Activated T-cell treated with anti-CD3 and anti-CD28 coated beads, Interleukin-2, amount 50 U/mL, for 4 hours (primary cell): ENCODE data around the gene BCL11B. TPM values are rescaled to one million over a fixed set of nuclear protein-coding genes. Genes with fewer than 3 reads are reported as not detected.
"Not testable (repeated sequence)": the region's sequence is repeated elsewhere in the genome, so short reads cannot be mapped to it uniquely, and the experiment has no call there.

ENCODE experiments used
- ATAC-seq, 2 donors: fragments of 200-7000 bp; cut with Tn5 transposase; one replicate each; pipeline ENCODE4 v1.10.0; 2021
- DNase-seq: peaks from one replicate; pipeline ENCODE4 v3.0.0-alpha.2; 2020
- H3K27me3 Mint-ChIP-seq: one replicate; pipeline ENCODE4 v1.8.0; 2021; ENCODE audit warnings: low read depth, mixed read lengths
- H3K36me3 Mint-ChIP-seq: one replicate; pipeline ENCODE4 v1.8.0; 2022; ENCODE audit warnings: mixed read lengths; ENCODE audit not compliant: insufficient read depth
- H3K4me1 Mint-ChIP-seq: one replicate; pipeline ENCODE4 v1.8.0; 2021; ENCODE audit warnings: low read depth, mixed read lengths
- H3K4me3 Mint-ChIP-seq: one replicate; pipeline ENCODE4 v1.8.0; 2021; ENCODE audit warnings: mild to moderate bottlenecking, moderate library complexity, mixed read lengths
- H3K9me3 Mint-ChIP-seq: one replicate; pipeline ENCODE4 v1.8.0; 2021; ENCODE audit warnings: mixed read lengths
- total RNA-seq, 3 donors: library from RNA; stranded (reverse); gene quantifications; one replicate each; pipeline ENCODE4 v1.2.1, GENCODE V29; 2021

BCL11B gene
- total RNA-seq, 3 donors from 2014 or later: 54.6 to 64.6 (median 62.4) TPM

- peaks cover 96% of the 10 kb centered on the region for H3K4me1 Mint-ChIP-seq
- ATAC-seq (no peak), DNase-seq (no peak)
- no peaks in the 10 kb centered on the region for H3K9me3 Mint-ChIP-seq
- H3K27me3 Mint-ChIP-seq: no peaks in the 10 kb centered on the region
- peaks cover 17% of the 10 kb centered on the region for H3K36me3 Mint-ChIP-seq
- H3K4me3 Mint-ChIP-seq: no peak overlapping the region
Observed at GRCh38 chr14:99194736-99195135, 77.3 kb downstream of the BCL11B start.

- DNase-seq: no peak
- no peak for ATAC-seq
- Mint-ChIP-seq H3K27me3 (no peaks in the 10 kb centered on the region), H3K36me3 (peaks cover 14% of the 10 kb centered on the region), H3K9me3 (no peaks in the 10 kb centered on the region), H3K4me1 (peaks cover 96% of the 10 kb centered on the region), H3K4me3 (peak overlapping the region; percentile 86)
Observed at GRCh38 chr14:99194136-99194535, 77.9 kb downstream of the BCL11B start.

- Mint-ChIP-seq H3K27me3 (no peaks in the 10 kb centered on the region), H3K4me3 (peak overlapping the region; percentile 86), H3K9me3 (no peaks in the 10 kb centered on the region), H3K4me1 (peaks cover 92% of the 10 kb centered on the region), H3K36me3 (peaks cover 8% of the 10 kb centered on the region)
- DNase-seq (no peak), ATAC-seq (no peak)
Observed at GRCh38 chr14:99192830-99193229, 79.2 kb downstream of the BCL11B start.

- Mint-ChIP-seq H3K9me3 (no peaks in the 10 kb centered on the region), H3K27me3 (no peaks in the 10 kb centered on the region), H3K4me3 (peak overlapping the region; percentile 86), H3K36me3 (peaks cover 7% of the 10 kb centered on the region), H3K4me1 (peaks cover 92% of the 10 kb centered on the region)
- DNase-seq (no peak), ATAC-seq (peak; percentile 11 to 20)
Observed at GRCh38 chr14:99192028-99192621, 79.9 kb downstream of the BCL11B start.

- Mint-ChIP-seq H3K27me3 (no peaks in the 10 kb centered on the region), H3K4me3 (peak overlapping the region; percentile 86), H3K36me3 (peaks cover 4% of the 10 kb centered on the region), H3K9me3 (no peaks in the 10 kb centered on the region), H3K4me1 (peaks cover 91% of the 10 kb centered on the region)
- DNase-seq (no peak), ATAC-seq (no peak)
Observed at GRCh38 chr14:99191395-99192027, 80.5 kb downstream of the BCL11B start.

- Mint-ChIP-seq H3K9me3 (no peaks in the 10 kb centered on the region), H3K36me3 (no peaks in the 10 kb centered on the region), H3K27me3 (no peaks in the 10 kb centered on the region), H3K4me1 (peaks cover 91% of the 10 kb centered on the region), H3K4me3 (peak overlapping the region; percentile 86)
- no peak for DNase-seq
- ATAC-seq: no peak
Observed at GRCh38 chr14:99190696-99191394, 81.2 kb downstream of the BCL11B start.

- Mint-ChIP-seq H3K36me3 (no peaks in the 10 kb centered on the region), H3K4me3 (peak overlapping the region; percentile 82)
Observed at GRCh38 chr14:99189201-99189801, 82.7 kb downstream of the BCL11B start.

GRCh38 chr14:99188731-99189191 lies 83.2 kb downstream of the BCL11B start:
- ATAC-seq (peak; percentile 24 to 33), DNase-seq (no peak)
- Mint-ChIP-seq H3K9me3 (no peaks in the 10 kb centered on the region), H3K27me3 (no peaks in the 10 kb centered on the region), H3K4me3 (peak overlapping the region; percentile 82), H3K4me1 (peaks cover 91% of the 10 kb centered on the region), H3K36me3 (peaks cover 4% of the 10 kb centered on the region)

More at GRCh38 chr14:99189201-99189801, 82.7 kb downstream of the BCL11B start:
- peaks cover 91% of the 10 kb centered on the region for H3K4me1 Mint-ChIP-seq
- no peaks in the 10 kb centered on the region for H3K27me3 Mint-ChIP-seq
- DNase-seq (no peak), ATAC-seq (peak; percentile 16 to 17)
- no peaks in the 10 kb centered on the region for H3K9me3 Mint-ChIP-seq

GRCh38 chr14:99187858-99188257 lies 84.1 kb downstream of the BCL11B start:
- DNase-seq (no peak), ATAC-seq (peak; percentile 13 to 20)
- Mint-ChIP-seq H3K36me3 (peaks cover 7% of the 10 kb centered on the region), H3K27me3 (no peaks in the 10 kb centered on the region), H3K4me1 (peaks cover 91% of the 10 kb centered on the region), H3K4me3 (peak overlapping the region; percentile 73), H3K9me3 (no peaks in the 10 kb centered on the region)

- ATAC-seq: no peak
- Mint-ChIP-seq H3K27me3 (no peaks in the 10 kb centered on the region), H3K36me3 (peaks cover 7% of the 10 kb centered on the region), H3K4me1 (peaks cover 91% of the 10 kb centered on the region), H3K4me3 (peak overlapping the region; percentile 73), H3K9me3 (no peaks in the 10 kb centered on the region)
- DNase-seq: no peak
Observed at GRCh38 chr14:99186956-99187690, 84.9 kb downstream of the BCL11B start.

GRCh38 chr14:99186336-99186735 lies 85.7 kb downstream of the BCL11B start:
- H3K4me1 Mint-ChIP-seq: peaks cover 92% of the 10 kb centered on the region
- not testable (repeated sequence) for ATAC-seq, DNase-seq

GRCh38 chr14:99185436-99186068 lies 86.4 kb downstream of the BCL11B start:
- Mint-ChIP-seq H3K9me3 (no peaks in the 10 kb centered on the region), H3K36me3 (peaks cover 10% of the 10 kb centered on the region), H3K4me3 (peak overlapping the region; percentile 73), H3K4me1 (peaks cover 92% of the 10 kb centered on the region), H3K27me3 (no peaks in the 10 kb centered on the region)
- DNase-seq (no peak), ATAC-seq (no peak)

More at GRCh38 chr14:99186336-99186735, 85.7 kb downstream of the BCL11B start:
- Mint-ChIP-seq H3K4me3 (peak overlapping the region; percentile 73), H3K36me3 (peaks cover 10% of the 10 kb centered on the region)
- not testable (repeated sequence) for H3K9me3 Mint-ChIP-seq, H3K27me3 Mint-ChIP-seq

- H3K36me3 Mint-ChIP-seq: peaks cover 17% of the 10 kb centered on the region
- no peaks in the 10 kb centered on the region for H3K27me3 Mint-ChIP-seq
- ATAC-seq (no peak), DNase-seq (no peak)
- H3K4me3 Mint-ChIP-seq: peak overlapping the region; percentile 70
- peaks cover 93% of the 10 kb centered on the region for H3K4me1 Mint-ChIP-seq
- H3K9me3 Mint-ChIP-seq: no peaks in the 10 kb centered on the region
Observed at GRCh38 chr14:99183716-99184115, 88.3 kb downstream of the BCL11B start.
